HEK293T (cell line): ENCODE measurements around the gene MGAT2.
"Not testable (repeated sequence)": the region's sequence is repeated elsewhere in the genome, so short reads cannot be mapped to it uniquely, and the experiment has no call there.

Experiments
- CTCF ChIA-PET: fragments of 350-600 bp; formaldehyde crosslinking; extraction: SDS; loops from one replicate; lab custom pipeline; 2021; ENCODE audit warnings: antibody characterized with exemption, inconsistent platforms; lab: Yijun Ruan, JAX
- POLR2A ChIA-PET: fragments of 350-600 bp; formaldehyde crosslinking; extraction: SDS; loops from one replicate; lab custom pipeline; 2020; ENCODE audit warnings: antibody characterized with exemption, inconsistent platforms; lab: Yijun Ruan, JAX
- DNase-seq: peaks from one replicate; pipeline ENCODE4 v3.0.0; 2012; ENCODE audit warnings: mixed read lengths; ENCODE audit errors: extremely low spot score
- ARNT ChIP-seq: fragments of 450-650 bp; IDR thresholded peaks from 2 replicates; pipeline ENCODE4 v1.6.1; 2017; ENCODE audit warnings: mild to moderate bottlenecking
- BHLHE40 ChIP-seq: fragments of 450-650 bp; IDR thresholded peaks from 2 replicates; pipeline ENCODE4 v1.6.1; 2016; ENCODE audit warnings: mild to moderate bottlenecking, moderate library complexity, borderline replicate concordance
- CTBP1 ChIP-seq: fragments of 450-650 bp; IDR thresholded peaks from 2 replicates; pipeline ENCODE4 v1.6.1; 2016; ENCODE audit warnings: borderline replicate concordance
- ELF4 ChIP-seq: fragments of 450-650 bp; IDR thresholded peaks from 2 replicates; pipeline ENCODE4 v1.6.1; 2017; ENCODE audit warnings: antibody characterized with exemption
- FOXA1 ChIP-seq: fragments of 450-650 bp; IDR thresholded peaks from 2 replicates; pipeline ENCODE4 v1.6.1; 2016; ENCODE audit warnings: mild to moderate bottlenecking
- FOXK2 ChIP-seq: fragments of 450-650 bp; IDR thresholded peaks from 2 replicates; pipeline ENCODE4 v1.6.1; 2016; ENCODE audit warnings: mild to moderate bottlenecking
- FOXM1 ChIP-seq: fragments of 450-650 bp; IDR thresholded peaks from 2 replicates; pipeline ENCODE4 v1.6.1; 2017; ENCODE audit warnings: mild to moderate bottlenecking, borderline replicate concordance
- HDGF ChIP-seq: fragments of 450-650 bp; IDR thresholded peaks from 2 replicates; pipeline ENCODE4 v1.6.1; 2017; ENCODE audit warnings: antibody characterized with exemption, borderline replicate concordance
- L3MBTL2 ChIP-seq: fragments of 450-650 bp; conservative IDR thresholded peaks from 2 replicates; pipeline ENCODE4 v1.6.1; 2016; ENCODE audit warnings: mild to moderate bottlenecking
- LEF1 ChIP-seq: fragments of 450-650 bp; IDR thresholded peaks from 2 replicates; pipeline ENCODE4 v1.6.1; 2017; ENCODE audit warnings: mild to moderate bottlenecking, borderline replicate concordance
- NFRKB ChIP-seq: fragments of 450-650 bp; IDR thresholded peaks from 2 replicates; pipeline ENCODE4 v1.6.1; 2016; ENCODE audit warnings: mild to moderate bottlenecking, moderate library complexity
- PKNOX1 ChIP-seq: fragments of 450-650 bp; IDR thresholded peaks from 2 replicates; pipeline ENCODE4 v1.6.1; 2016
- SP1 ChIP-seq: fragments of 450-650 bp; IDR thresholded peaks from 2 replicates; pipeline ENCODE4 v1.6.1; 2017
- SUZ12 ChIP-seq: fragments of 450-650 bp; IDR thresholded peaks from 2 replicates; pipeline ENCODE4 v1.6.1; 2016; ENCODE audit warnings: mild to moderate bottlenecking
- TARDBP ChIP-seq: fragments of 450-650 bp; IDR thresholded peaks from 2 replicates; pipeline ENCODE4 v1.6.1; 2016
- ZNF384 ChIP-seq: fragments of 450-650 bp; IDR thresholded peaks from 2 replicates; pipeline ENCODE4 v1.6.1; 2016

Gene MGAT2

DNA sequence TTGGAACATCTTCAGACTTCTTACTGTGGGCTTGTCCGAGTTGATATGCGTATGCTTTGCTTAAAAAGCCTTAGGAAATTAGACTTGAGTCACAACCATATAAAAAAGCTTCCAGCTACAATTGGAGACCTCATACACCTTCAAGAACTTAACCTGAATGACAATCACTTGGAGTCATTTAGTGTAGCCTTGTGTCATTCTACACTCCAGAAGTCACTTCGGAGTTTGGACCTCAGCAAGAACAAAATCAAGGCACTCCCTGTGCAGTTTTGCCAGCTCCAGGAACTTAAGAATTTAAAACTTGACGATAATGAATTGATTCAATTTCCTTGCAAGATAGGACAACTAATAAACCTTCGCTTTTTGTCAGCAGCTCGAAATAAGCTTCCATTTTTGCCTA lies 13.0 kb upstream of the MGAT2 start:
- ChIA-PET CTCF (no interaction called here), POLR2A (interaction anchor here (1.6 kb wide), 1 partner anchor 13 kb away, joined by 7 read pairs; the partner anchor contains the start of genes MGAT2 and RPL36AL)
- DNase-seq, result no peak
- no peak for TF ChIP-seq L3MBTL2
- no peak for TF ChIP-seq ELF4
- TF ChIP-seq ZNF384, result no peak
- TF ChIP-seq NFRKB, result no peak
- TF ChIP-seq ARNT, result no peak
- TF ChIP-seq SP1, result no peak
- no peak for TF ChIP-seq HDGF
- TF ChIP-seq CTBP1, result no peak
- TF ChIP-seq SUZ12, result no peak

- ChIA-PET POLR2A (interaction anchor here (0.6 to 2.0 kb wide), 2 partner anchors 8 to 9 kb away, joined by 3 to 14 read pairs; partner anchors contain the start of genes MGAT2 and RPL36AL), CTCF (interaction anchor here (0.6 kb wide), 1 partner anchor 21 kb away, joined by 3 read pairs; no protein-coding TSS in a partner anchor)
- DNase-seq, result no peak
- TF ChIP-seq SUZ12 (no peak), HDGF (no peak), ELF4 (no peak), BHLHE40 (no peak), CTBP1 (no peak), ZNF384 (no peak)
These were observed 8.3 kb upstream of the MGAT2 start for GRCh38 chr14:49612251-49612650.

DNA sequence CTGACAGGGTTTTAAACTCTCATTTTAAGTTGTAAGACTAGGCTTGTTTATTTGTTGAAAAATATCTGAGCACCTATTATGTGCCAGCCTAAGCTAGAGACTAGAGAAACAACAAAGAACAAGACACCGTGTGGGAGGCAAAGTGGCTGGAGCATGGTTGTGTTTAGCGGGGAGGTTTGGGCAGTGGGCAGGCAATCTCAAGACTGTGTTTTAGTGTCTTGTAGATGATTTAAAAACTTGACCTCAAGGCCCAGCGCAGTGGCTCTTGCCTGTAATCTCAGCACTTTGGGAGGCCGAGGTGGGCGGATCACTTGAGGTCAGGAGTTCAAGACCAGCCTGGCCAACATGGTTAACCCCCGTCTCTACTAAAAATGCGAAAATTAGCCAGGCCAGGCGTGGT lies 7.9 kb upstream of the MGAT2 start:
- ChIA-PET POLR2A (interaction anchor here (0.6 to 2.0 kb wide), 2 partner anchors 8 to 10 kb away, joined by 3 to 14 read pairs; partner anchors contain the start of genes MGAT2 and RPL36AL), CTCF (no interaction called here)
- DNase-seq, result no peak
- TF ChIP-seq PKNOX1, result no peak
- TF ChIP-seq ARNT, result no peak
- TF ChIP-seq L3MBTL2, result no peak

GRCh38 chr14:49614196-49614595 lies 6.4 kb upstream of the MGAT2 start:
- ChIA-PET POLR2A (no interaction called here), CTCF (no interaction called here)
- TF ChIP-seq BHLHE40, result no peak
- TF ChIP-seq L3MBTL2, result no peak
- no peak for TF ChIP-seq HDGF
- TF ChIP-seq ELF4, result no peak
- no peak for TF ChIP-seq ARNT
- TF ChIP-seq SUZ12, result no peak
- no peak for TF ChIP-seq NFRKB
- no peak for TF ChIP-seq LEF1
- no peak for TF ChIP-seq PKNOX1
- no peak for TF ChIP-seq FOXM1
- no peak for TF ChIP-seq FOXK2
- no peak for TF ChIP-seq TARDBP
- no peak for TF ChIP-seq CTBP1
- no peak for TF ChIP-seq FOXA1
- no peak for TF ChIP-seq SP1
- DNase-seq, result no peak

- no peak for DNase-seq
- CTCF ChIA-PET, result no interaction called here
- TF ChIP-seq LEF1 (no peak), FOXK2 (no peak), BHLHE40 (no peak), FOXM1 (no peak)
- POLR2A ChIA-PET, result interaction anchor here (1.0 kb wide), 1 partner anchor 18 kb away, joined by 3 read pairs; no protein-coding TSS in a partner anchor
These were observed 4.8 kb upstream of the MGAT2 start for GRCh38 chr14:49615776-49616175.

- ChIA-PET CTCF (no interaction called here), POLR2A (no interaction called here)
- TF ChIP-seq HDGF (no peak), PKNOX1 (no peak), FOXK2 (no peak), TARDBP (no peak), ZNF384 (no peak), ELF4 (no peak), SUZ12 (no peak), FOXA1 (no peak), L3MBTL2 (no peak), NFRKB (no peak), LEF1 (no peak), FOXM1 (no peak), SP1 (no peak), BHLHE40 (no peak), CTBP1 (no peak), ARNT (no peak)
- no peak for DNase-seq
These were observed 2.6 kb upstream of the MGAT2 start for GRCh38 chr14:49617852-49618519.

DNA sequence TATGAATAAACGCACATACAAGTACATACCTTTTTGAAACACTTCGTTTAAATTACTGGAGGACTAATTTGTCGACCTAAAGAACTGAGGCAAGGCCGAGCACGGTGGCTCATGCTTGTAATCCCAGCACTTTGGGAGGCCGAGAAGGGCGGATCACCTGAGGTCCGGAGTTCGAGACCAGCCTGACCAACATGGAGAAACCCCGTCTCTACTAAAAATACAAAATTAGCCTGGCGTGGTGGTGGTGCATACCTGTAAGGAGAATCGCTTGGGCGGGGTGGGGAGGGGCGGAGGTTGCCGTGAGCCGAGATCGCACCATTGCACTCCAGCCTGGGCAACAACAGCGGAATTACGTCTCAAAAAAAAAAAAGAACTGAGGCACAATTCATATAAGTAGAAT lies 1.3 kb upstream of the MGAT2 start:
- POLR2A ChIA-PET, result interaction anchor here (1.5 to 3.5 kb wide), 2 partner anchors 9 to 13 kb away, joined by 8 to 63 read pairs; no protein-coding TSS in a partner anchor
- not testable (repeated sequence) for DNase-seq
- CTCF ChIA-PET, result interaction anchor here (0.6 to 3.5 kb wide), 2 partner anchors 15 to 33 kb away, joined by 11 read pairs; partner anchors contain the start of gene DNAAF2
